GM18502 (cell line): ENCODE results near the gene CNTFR.

Experiments
- ATAC-seq: cut with Tn5 transposase; IDR thresholded peaks from one replicate; pipeline ENCODE4 v1.9.1; 2021; ENCODE audit warnings: mild to moderate bottlenecking; ENCODE audit not compliant: unreplicated experiment, poor library complexity

CNTFR gene

GRCh38 chr9:34591248-34591916 is 1.9 kb upstream of the CNTFR start:
- ATAC-seq, result no peak

GRCh38 chr9:34590381-34591247 is 1.1 kb upstream of the CNTFR start:
- no peak for ATAC-seq

GRCh38 chr9:34588671-34589635 is 571 bp downstream of the CNTFR start:
- ATAC-seq, result no peak

- ATAC-seq, result no peak
Measured at GRCh38 chr9:34587271-34587670, 2.3 kb downstream of the CNTFR start.

GRCh38 chr9:34585946-34586669 is 3.4 kb downstream of the CNTFR start:
- no peak for ATAC-seq

- no peak for ATAC-seq
Measured at GRCh38 chr9:34584970-34585369, 4.6 kb downstream of the CNTFR start.

- no peak for ATAC-seq
Measured at GRCh38 chr9:34582787-34583186, 6.7 kb downstream of the CNTFR start.

GRCh38 chr9:34581318-34581717 is 8.2 kb downstream of the CNTFR start:
- no peak for ATAC-seq

GRCh38 chr9:34580358-34580757 is 9.2 kb downstream of the CNTFR start:
- ATAC-seq, result no peak

GRCh38 chr9:34579808-34580163 is 9.7 kb downstream of the CNTFR start:
- no peak for ATAC-seq

- no peak for ATAC-seq
Measured at GRCh38 chr9:34579104-34579807, 10.3 kb downstream of the CNTFR start.

GRCh38 chr9:34578241-34579103 is 11.1 kb downstream of the CNTFR start:
- ATAC-seq, result no peak

- no peak for ATAC-seq
Measured at GRCh38 chr9:34577400-34578240, 11.9 kb downstream of the CNTFR start.

- ATAC-seq, result no peak
Measured at GRCh38 chr9:34576597-34577399, 12.7 kb downstream of the CNTFR start.

GRCh38 chr9:34575862-34576596 is 13.5 kb downstream of the CNTFR start:
- no peak for ATAC-seq

GRCh38 chr9:34575241-34575640 is 14.3 kb downstream of the CNTFR start:
- ATAC-seq, result no peak
